Activated T-helper 17 cell treated with anti-CD3 and anti-CD28 coated beads, Interleukin-2, amount 50 U/mL, for 72 hours (primary cell): ENCODE measurements around the gene SDHAF1. TPM values are rescaled to one million over a fixed set of nuclear protein-coding genes. Genes with fewer than 3 reads are reported as not detected.
A peak's percentile ranks its signal among the peaks of the same experiment; 100 is the strongest.
"Not testable (repeated sequence)": the region's sequence is repeated elsewhere in the genome, so short reads cannot be mapped to it uniquely, and the experiment has no call there.

ENCODE experiments used
- ATAC-seq: fragments of 150-1000 bp; cut with Tn5 transposase; replicated peaks from 2 replicates; pipeline ENCODE4 v1.10.0; 2021; ENCODE audit warnings: mild to moderate bottlenecking, moderate library complexity
- H3K27ac Mint-ChIP-seq: one replicate; pipeline ENCODE4 v1.8.0; 2022; ENCODE audit warnings: mixed read lengths
- H3K27me3 Mint-ChIP-seq: one replicate; pipeline ENCODE4 v1.8.0; 2022; ENCODE audit warnings: mixed read lengths
- H3K36me3 Mint-ChIP-seq: one replicate; pipeline ENCODE4 v1.8.0; 2022; ENCODE audit warnings: low read depth, mild to moderate bottlenecking, mixed read lengths
- H3K4me1 Mint-ChIP-seq: one replicate; pipeline ENCODE4 v1.8.0; 2022; ENCODE audit warnings: mixed read lengths
- H3K4me3 Mint-ChIP-seq: one replicate; pipeline ENCODE4 v1.8.0; 2022; ENCODE audit warnings: mild to moderate bottlenecking, mixed read lengths
- H3K9me3 Mint-ChIP-seq: one replicate; pipeline ENCODE4 v1.8.0; 2022; ENCODE audit warnings: mixed read lengths
- total RNA-seq, 2 donors: library from RNA; stranded (reverse); gene quantifications; one replicate each; pipeline ENCODE4 v1.2.3, GENCODE V29; 2022

The SDHAF1 gene
- total RNA-seq = 10 to 100 TPM; 17.5 to 26.0 TPM

DNA sequence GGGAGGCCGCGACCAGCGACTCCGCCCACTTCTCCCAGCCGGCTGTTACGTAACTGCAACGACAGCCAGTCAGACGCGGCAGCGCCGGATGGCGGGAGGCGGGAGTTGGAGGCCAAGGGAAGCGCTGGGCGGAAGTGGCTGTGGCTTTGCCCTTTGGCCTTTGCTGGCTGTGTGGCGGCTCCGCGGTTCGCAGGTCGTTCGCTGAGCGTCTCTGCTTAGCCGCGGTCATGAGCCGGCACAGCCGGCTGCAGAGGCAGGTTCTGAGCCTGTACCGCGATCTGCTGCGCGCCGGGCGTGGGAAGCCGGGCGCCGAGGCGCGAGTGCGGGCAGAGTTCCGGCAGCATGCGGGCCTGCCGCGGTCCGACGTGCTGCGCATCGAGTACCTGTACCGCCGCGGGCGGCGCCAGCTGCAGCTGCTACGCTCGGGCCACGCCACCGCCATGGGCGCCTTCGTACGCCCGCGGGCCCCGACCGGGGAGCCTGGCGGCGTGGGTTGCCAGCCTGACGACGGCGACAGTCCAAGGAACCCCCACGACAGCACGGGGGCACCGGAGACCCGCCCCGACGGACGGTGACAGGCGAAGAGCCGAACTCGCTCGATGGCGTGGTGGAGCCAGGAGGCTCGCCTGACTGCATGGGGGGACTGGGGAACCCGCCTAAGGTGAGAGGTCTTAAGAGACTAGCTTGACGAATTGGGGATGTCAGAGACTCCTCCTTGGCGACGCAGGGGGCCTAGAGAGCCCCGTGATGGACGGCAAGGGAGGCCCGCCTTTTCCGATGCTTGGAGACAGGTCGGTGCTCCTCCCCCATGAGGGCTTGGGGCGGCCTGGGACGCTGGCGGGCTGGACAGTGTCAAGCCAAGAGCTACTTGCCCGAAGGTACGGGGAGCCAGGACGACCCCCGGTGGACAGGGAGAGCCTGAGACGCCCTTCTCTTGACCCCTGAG, at the start of gene SDHAF1:
Gene SDHAF1 (plus strand): TSS at position 141 of the 946 bp plus-strand sequence. CDS start 87 bp downstream, at position 228.
- Mint-ChIP-seq H3K27ac (peak within 1 kb of the TSS; percentile 94), H3K4me1 (peaks cover 13% of the 10 kb centered on the region), H3K4me3 (peak within 1 kb of the TSS; percentile 94), H3K9me3 (no peaks in the 10 kb centered on the region), H3K36me3 (peaks cover 41% of the 10 kb centered on the region), H3K27me3 (no peaks in the 10 kb centered on the region)
- peak; percentile 96 for ATAC-seq

- H3K9me3 Mint-ChIP-seq = no peaks in the 10 kb centered on the region
- H3K27ac Mint-ChIP-seq = peak overlapping the region; percentile 54
- peaks cover 10% of the 10 kb centered on the region for H3K4me1 Mint-ChIP-seq
- H3K27me3 Mint-ChIP-seq = no peaks in the 10 kb centered on the region
- no peak overlapping the region for H3K4me3 Mint-ChIP-seq
- peaks cover 14% of the 10 kb centered on the region for H3K36me3 Mint-ChIP-seq
- no peak for ATAC-seq
Measured at GRCh38 chr19:35946203-35946602, 48.8 kb upstream of the SDHAF1 start.

DNA sequence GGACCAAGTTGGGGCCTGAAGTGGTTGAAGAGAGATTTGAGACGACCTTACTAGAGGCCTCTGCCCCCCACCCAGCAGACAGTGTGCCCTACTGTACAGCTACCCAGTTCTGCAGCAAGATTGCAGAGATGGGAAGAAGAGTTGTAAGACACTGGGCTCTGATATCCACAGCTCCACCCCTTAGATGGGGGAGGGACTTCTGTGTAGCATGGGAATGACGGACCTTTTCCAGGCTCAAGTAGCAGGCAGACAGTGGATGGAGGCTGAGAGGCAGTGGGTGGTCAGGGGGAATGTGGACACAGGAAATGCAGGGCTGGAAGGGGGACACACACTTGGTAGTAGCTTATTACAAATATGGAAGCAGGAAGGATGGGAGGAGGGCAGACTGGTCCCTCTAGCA, 45.9 kb upstream of the SDHAF1 start:
- no peak for ATAC-seq
- Mint-ChIP-seq H3K9me3 (no peaks in the 10 kb centered on the region), H3K4me1 (peaks cover 16% of the 10 kb centered on the region), H3K4me3 (no peak overlapping the region), H3K27ac (peak overlapping the region; percentile 81), H3K36me3 (peaks cover 3% of the 10 kb centered on the region), H3K27me3 (no peaks in the 10 kb centered on the region)

DNA sequence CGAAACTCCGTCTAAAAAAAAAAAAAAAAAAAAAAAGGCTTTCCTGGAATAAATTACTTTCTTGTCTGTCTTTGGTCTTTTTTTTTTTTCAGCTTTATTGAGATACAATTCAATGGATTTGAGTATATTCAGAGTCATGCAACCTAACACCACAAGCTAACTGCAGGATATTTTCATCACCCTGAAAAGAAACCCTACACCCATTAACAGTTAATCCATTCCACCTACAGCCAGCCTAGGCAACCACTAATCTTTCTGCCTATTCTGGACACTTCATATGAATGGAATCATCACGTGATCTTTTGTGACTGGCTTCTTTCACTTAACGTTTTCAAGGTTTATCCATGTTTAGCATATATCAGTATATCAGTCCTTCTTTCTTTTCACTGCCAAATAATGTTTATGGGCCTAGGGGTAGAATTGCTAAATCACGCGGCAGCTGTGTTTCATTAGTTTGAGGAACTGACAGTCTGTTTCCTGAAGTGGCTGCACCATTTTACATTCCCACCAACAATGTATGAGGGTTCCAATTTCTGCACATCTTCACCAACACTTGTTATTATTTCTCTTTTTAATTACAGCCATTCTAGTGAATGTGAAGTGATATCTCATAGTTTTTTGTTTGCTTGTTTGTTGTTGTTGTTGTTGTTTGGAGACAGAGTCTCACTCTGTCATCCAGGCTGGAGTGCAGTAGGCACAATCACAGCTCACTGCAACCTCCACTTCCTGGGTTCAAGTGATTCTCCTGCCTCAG, 38.9 kb upstream of the SDHAF1 start:
- no peak overlapping the region for H3K27ac Mint-ChIP-seq
- H3K9me3 Mint-ChIP-seq = no peaks in the 10 kb centered on the region
- H3K27me3 Mint-ChIP-seq = no peaks in the 10 kb centered on the region
- ATAC-seq = no peak
- no peak overlapping the region for H3K4me3 Mint-ChIP-seq
- peaks cover 15% of the 10 kb centered on the region for H3K4me1 Mint-ChIP-seq
- H3K36me3 Mint-ChIP-seq = no peaks in the 10 kb centered on the region

- not testable (repeated sequence) for H3K36me3 Mint-ChIP-seq, H3K27me3 Mint-ChIP-seq, ATAC-seq, H3K9me3 Mint-ChIP-seq, H3K27ac Mint-ChIP-seq, H3K4me3 Mint-ChIP-seq
- H3K4me1 Mint-ChIP-seq = peaks cover 15% of the 10 kb centered on the region
Measured at GRCh38 chr19:35957411-35957810, 37.6 kb upstream of the SDHAF1 start.

DNA sequence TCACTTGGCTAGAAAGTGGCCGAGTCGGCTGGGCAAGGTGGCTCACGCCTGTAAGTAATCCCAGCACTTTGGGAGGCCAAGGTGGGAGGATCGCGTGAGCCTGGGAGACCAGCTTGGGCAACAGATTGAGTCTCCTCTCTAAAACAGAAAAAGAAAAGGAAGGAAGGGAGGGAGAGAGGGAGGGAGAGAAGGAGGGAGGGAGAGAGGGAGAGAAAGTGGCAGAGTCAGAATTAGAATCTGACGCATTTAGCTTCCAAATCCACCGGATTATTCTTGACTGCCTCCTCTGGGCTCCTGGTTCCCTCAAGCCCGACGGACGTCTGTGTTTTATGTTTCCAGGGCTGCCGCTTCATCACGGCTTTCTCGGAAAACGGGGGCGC, 36.3 kb upstream of the SDHAF1 start:
- Mint-ChIP-seq H3K27me3 (no peaks in the 10 kb centered on the region), H3K27ac (no peak overlapping the region), H3K4me1 (peaks cover 9% of the 10 kb centered on the region), H3K9me3 (no peaks in the 10 kb centered on the region), H3K4me3 (peak overlapping the region; percentile 74), H3K36me3 (no peaks in the 10 kb centered on the region)
- peak; percentile 68 for ATAC-seq

DNA sequence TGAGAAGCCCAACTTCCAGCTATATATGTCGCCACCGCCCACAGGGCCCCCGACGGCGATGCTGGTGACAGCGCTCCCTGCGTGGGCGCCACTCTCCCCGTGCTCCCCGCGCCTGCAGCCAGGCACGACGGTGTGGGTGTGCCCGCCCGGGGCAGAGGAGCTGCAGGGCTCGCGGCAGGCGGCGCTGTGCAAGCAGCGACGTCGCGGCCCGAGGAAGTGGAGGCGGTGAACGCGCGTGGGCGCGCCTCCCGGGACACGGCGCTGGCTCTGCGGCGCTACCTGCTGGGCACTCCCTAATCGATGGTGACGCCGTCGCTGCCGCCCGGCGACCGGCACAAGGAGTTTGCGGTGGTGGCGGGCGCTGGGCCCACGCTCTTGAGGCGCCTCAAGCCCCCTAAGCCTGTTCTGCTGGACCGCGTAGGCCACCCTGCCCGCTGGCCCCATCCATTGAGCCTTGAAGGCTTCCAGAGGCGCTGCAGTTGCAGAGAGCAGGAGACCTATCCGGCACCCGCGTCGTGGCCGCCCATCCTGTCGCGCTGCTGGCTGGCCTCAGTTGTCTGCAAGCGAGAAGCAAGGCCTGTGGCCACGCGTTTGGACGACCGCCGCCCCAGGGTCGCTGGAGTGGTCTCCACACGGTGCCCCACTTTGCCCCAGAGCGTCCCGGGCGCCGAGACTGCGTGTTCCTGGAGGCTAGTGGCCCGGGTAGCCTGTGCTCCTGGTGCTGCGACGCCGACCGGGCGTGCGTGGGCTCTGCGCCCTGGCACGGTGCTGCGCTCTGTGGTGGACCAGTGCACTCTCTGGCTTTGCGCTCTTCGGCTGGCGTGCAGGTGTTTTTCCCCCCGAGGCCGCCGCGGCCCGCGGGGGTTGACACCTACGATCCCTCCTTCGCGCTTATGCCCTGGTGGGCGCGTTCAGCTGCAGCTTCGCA, 35.7 kb upstream of the SDHAF1 start:
- Mint-ChIP-seq H3K36me3 (no peaks in the 10 kb centered on the region), H3K9me3 (no peaks in the 10 kb centered on the region), H3K4me3 (peak overlapping the region; percentile 74), H3K27ac (no peak overlapping the region), H3K27me3 (no peaks in the 10 kb centered on the region), H3K4me1 (peaks cover 9% of the 10 kb centered on the region)
- peak; percentile 91 for ATAC-seq

DNA sequence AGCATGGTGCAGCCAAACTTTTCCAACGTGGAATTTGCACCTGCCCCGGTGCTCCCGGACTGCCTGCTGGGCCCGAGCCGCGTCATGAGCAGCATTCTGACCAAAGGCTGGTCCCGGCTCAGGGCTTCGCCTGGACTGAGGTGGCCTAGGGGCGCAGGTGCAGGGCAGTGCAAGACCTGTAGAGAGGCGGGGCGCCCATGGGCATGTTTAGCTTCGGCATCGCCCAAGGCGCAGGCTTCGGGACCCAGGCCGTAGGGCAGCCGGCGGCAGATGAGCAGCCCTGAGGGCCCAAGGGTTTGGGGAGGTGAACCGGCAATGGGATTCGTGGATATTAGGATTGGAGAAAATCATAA, 35.0 kb upstream of the SDHAF1 start:
- Mint-ChIP-seq H3K9me3 (no peaks in the 10 kb centered on the region), H3K4me3 (peak overlapping the region; percentile 74), H3K27ac (no peak overlapping the region), H3K4me1 (peaks cover 7% of the 10 kb centered on the region), H3K27me3 (no peaks in the 10 kb centered on the region), H3K36me3 (no peaks in the 10 kb centered on the region)
- ATAC-seq = no peak

GRCh38 chr19:35960432-35960972, 34.5 kb upstream of the SDHAF1 start:
- no peak for ATAC-seq
- peaks cover 4% of the 10 kb centered on the region for H3K4me1 Mint-ChIP-seq
- H3K9me3 Mint-ChIP-seq = no peaks in the 10 kb centered on the region
- H3K4me3 Mint-ChIP-seq = peak overlapping the region; percentile 74
- H3K27me3 Mint-ChIP-seq = no peaks in the 10 kb centered on the region
- H3K36me3 Mint-ChIP-seq = no peaks in the 10 kb centered on the region
- H3K27ac Mint-ChIP-seq = no peak overlapping the region

DNA sequence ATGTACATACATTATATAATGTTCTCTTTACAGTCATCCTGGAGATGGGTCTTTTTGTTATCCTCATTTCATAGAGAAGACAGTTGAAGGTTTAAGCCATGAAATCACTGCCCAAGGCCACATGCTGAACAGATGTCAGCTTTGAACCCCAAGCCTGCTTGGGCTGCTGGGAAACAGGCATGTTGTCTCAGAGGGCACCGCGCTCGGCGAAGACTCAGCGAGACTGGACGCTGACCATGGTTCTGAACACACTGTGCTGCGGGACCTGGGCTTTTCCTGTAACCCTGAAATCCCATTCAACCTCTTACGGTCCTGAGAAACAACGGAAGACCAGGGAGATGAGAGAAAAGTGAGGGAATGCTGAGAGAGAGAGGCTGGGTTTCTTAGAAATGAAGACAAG, 31.5 kb upstream of the SDHAF1 start:
- ATAC-seq = no peak
- Mint-ChIP-seq H3K9me3 (no peaks in the 10 kb centered on the region), H3K36me3 (no peaks in the 10 kb centered on the region), H3K4me3 (no peak overlapping the region), H3K4me1 (peaks cover 1% of the 10 kb centered on the region), H3K27ac (no peak overlapping the region), H3K27me3 (no peaks in the 10 kb centered on the region)

DNA sequence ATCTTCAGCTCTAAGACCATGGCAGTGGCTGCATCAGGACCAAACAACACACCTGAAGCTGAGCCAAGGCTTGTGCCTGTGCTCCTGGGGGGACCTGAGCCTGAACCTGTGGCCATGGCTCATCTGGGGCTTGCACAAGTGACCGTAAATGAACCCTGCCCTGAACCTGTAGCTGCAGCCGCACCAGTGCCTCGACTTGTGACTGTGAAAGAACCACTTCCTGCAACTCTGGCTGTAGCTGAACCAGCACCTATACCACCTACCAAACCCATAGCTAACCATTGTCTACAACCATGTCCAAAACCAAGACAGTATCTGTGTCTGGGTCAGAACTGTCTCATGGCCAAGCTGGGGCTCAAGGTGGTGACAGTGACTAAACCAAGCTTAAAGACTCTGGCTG, 28.2 kb upstream of the SDHAF1 start:
- Mint-ChIP-seq H3K27ac (no peak overlapping the region), H3K4me3 (no peak overlapping the region), H3K9me3 (no peaks in the 10 kb centered on the region), H3K36me3 (no peaks in the 10 kb centered on the region), H3K4me1 (peaks cover 6% of the 10 kb centered on the region), H3K27me3 (no peaks in the 10 kb centered on the region)
- ATAC-seq = no peak

DNA sequence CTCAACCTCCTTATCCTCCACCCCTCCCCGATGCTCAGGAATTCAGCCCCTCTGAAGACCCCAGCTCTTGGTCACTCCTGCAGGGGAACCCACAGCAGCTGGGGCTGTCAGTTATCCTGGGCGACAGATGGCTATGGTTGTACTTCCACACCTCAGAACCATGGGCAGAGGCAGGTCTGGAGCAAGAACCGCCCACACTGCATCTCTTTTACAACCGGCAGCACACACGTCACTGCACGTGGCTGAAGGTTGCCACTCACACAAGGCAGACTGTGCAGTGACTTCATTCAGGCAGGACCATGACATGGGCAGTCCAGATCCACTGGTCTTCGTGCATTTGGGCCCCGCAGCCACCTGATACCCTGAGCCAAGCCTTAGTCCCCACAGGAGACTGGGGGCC, 21.5 kb upstream of the SDHAF1 start:
- Mint-ChIP-seq H3K27me3 (peaks cover 2% of the 10 kb centered on the region), H3K4me3 (no peak overlapping the region), H3K9me3 (no peaks in the 10 kb centered on the region), H3K36me3 (no peaks in the 10 kb centered on the region), H3K27ac (no peak overlapping the region), H3K4me1 (peaks cover 6% of the 10 kb centered on the region)
- no peak for ATAC-seq

DNA sequence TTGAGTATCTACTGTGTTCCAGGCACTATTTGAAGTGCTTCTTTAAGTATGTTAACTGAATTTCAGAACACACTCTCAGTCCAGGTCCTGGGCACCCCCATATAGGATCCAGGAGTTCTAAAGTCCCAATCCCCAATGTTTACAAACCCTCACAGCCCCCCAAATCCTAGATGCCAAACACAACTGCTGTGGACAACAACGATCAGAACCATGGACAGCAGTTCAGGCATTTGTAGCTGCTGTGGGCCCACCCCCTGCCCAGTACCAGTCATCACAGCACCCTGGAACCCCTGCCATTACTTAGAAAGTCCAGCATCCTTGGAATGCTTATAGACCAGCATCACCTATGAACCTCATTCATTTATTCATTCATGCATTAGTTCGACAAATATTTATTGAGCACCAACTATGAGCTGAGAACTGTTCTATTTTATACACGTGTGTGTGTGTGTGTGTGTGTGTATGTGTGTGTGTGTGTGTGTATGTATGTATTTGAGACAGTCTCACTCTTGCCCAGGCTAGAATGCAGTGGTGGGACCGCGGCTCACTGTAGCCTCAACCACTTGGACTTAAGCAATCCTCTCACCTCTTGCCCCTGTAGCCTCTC, 19.3 kb upstream of the SDHAF1 start:
- no peaks in the 10 kb centered on the region for H3K36me3 Mint-ChIP-seq
- H3K27ac Mint-ChIP-seq = no peak overlapping the region
- H3K27me3 Mint-ChIP-seq = peaks cover 6% of the 10 kb centered on the region
- no peak overlapping the region for H3K4me3 Mint-ChIP-seq
- no peaks in the 10 kb centered on the region for H3K9me3 Mint-ChIP-seq
- no peaks in the 10 kb centered on the region for H3K4me1 Mint-ChIP-seq
- no peak for ATAC-seq
